Measurements from ENCODE around the gene XYLT2. TPM values are rescaled to one million over a fixed set of nuclear protein-coding genes. Genes with fewer than 3 reads are reported as not detected.

The XYLT2 gene
- total and polyA plus RNA-seq, 2 of the 8 experiments (the other 6 are each of a cell fraction or from before 2014, with no cell fraction given) = 28.0 to 29.9 TPM

Small RNA genes lying within 50 kb of the gene (small RNA-seq; reads per million reads assigned to genes)
- gene RF00019 (ENCODE audit: insufficient read depth) = not detected

Other genes with a start within 250 kb of the XYLT2 start
- gene SAMD14, start 216.0 kb upstream of the XYLT2 start, total RNA-seq (2021; fragmentation: NEBNext Ultra II Directional; extraction: Animal tissue kit (Norgen Biotek cat#: 25700)) = 5.8 and 5.9 TPM in 2 replicates
- gene SAMD14, start 216.0 kb upstream of the XYLT2 start, polyA plus RNA-seq (2011; rRNA removed) = 5.2 and 5.7 TPM in 2 replicates
- 13.1 and 14.1 TPM in 2 replicates for gene PPP1R9B, start 195.4 kb upstream of the XYLT2 start, total RNA-seq (2021; fragmentation: NEBNext Ultra II Directional; extraction: Animal tissue kit (Norgen Biotek cat#: 25700))
- 5.2 and 6.1 TPM in 2 replicates for gene PPP1R9B, start 195.4 kb upstream of the XYLT2 start, polyA plus RNA-seq (2011; rRNA removed)
- not detected in 2 replicates for gene SGCA, start 180.1 kb upstream of the XYLT2 start, total RNA-seq (2021; fragmentation: NEBNext Ultra II Directional; extraction: Animal tissue kit (Norgen Biotek cat#: 25700))
- gene SGCA, start 180.1 kb upstream of the XYLT2 start, polyA plus RNA-seq (2011; rRNA removed) = 0.12 and 0.36 TPM in 2 replicates
- gene COL1A1, start 144.5 kb upstream of the XYLT2 start, total RNA-seq (2021; fragmentation: NEBNext Ultra II Directional; extraction: Animal tissue kit (Norgen Biotek cat#: 25700)) = 80.4 and 88.1 TPM in 2 replicates
- 14.1 and 27.3 TPM in 2 replicates for gene COL1A1, start 144.5 kb upstream of the XYLT2 start, polyA plus RNA-seq (2011; rRNA removed)
- 11.9 and 12.2 TPM in 2 replicates for gene TMEM92, start 71.7 kb upstream of the XYLT2 start, total RNA-seq (2021; fragmentation: NEBNext Ultra II Directional; extraction: Animal tissue kit (Norgen Biotek cat#: 25700))
- 24.8 and 39.2 TPM in 2 replicates for gene TMEM92, start 71.7 kb upstream of the XYLT2 start, polyA plus RNA-seq (2011; rRNA removed)
- gene MRPL27, start 27.1 kb downstream of the XYLT2 start, total RNA-seq (2021; fragmentation: NEBNext Ultra II Directional; extraction: Animal tissue kit (Norgen Biotek cat#: 25700)) = 75.6 and 82.6 TPM in 2 replicates
- gene MRPL27, start 27.1 kb downstream of the XYLT2 start, polyA plus RNA-seq (2011; rRNA removed) = 109 and 135 TPM in 2 replicates
- 13.3 and 13.9 TPM in 2 replicates for gene EME1, start 27.1 kb downstream of the XYLT2 start, total RNA-seq (2021; fragmentation: NEBNext Ultra II Directional; extraction: Animal tissue kit (Norgen Biotek cat#: 25700))
- 13.9 and 16.3 TPM in 2 replicates for gene EME1, start 27.1 kb downstream of the XYLT2 start, polyA plus RNA-seq (2011; rRNA removed)
- gene LRRC59, start 51.4 kb downstream of the XYLT2 start, total RNA-seq (2021; fragmentation: NEBNext Ultra II Directional; extraction: Animal tissue kit (Norgen Biotek cat#: 25700)) = 117 TPM in 2 replicates
- gene LRRC59, start 51.4 kb downstream of the XYLT2 start, polyA plus RNA-seq (2011; rRNA removed) = 48.3 and 48.7 TPM in 2 replicates
- gene ACSF2, start 80.1 kb downstream of the XYLT2 start, total RNA-seq (2021; fragmentation: NEBNext Ultra II Directional; extraction: Animal tissue kit (Norgen Biotek cat#: 25700)) = 16.1 and 16.3 TPM in 2 replicates
- 14.5 and 19.7 TPM in 2 replicates for gene ACSF2, start 80.1 kb downstream of the XYLT2 start, polyA plus RNA-seq (2011; rRNA removed)
- 0.17 TPM in 1 of 2 replicates, not detected in the other for gene CHAD, start 122.8 kb downstream of the XYLT2 start, total RNA-seq (2021; fragmentation: NEBNext Ultra II Directional; extraction: Animal tissue kit (Norgen Biotek cat#: 25700))
- 0.03 and 0.06 TPM in 2 replicates for gene CHAD, start 122.8 kb downstream of the XYLT2 start, polyA plus RNA-seq (2011; rRNA removed)
- 31.3 and 33.5 TPM in 2 replicates for gene RSAD1, start 132.7 kb downstream of the XYLT2 start, total RNA-seq (2021; fragmentation: NEBNext Ultra II Directional; extraction: Animal tissue kit (Norgen Biotek cat#: 25700))
- gene RSAD1, start 132.7 kb downstream of the XYLT2 start, polyA plus RNA-seq (2011; rRNA removed) = 17.9 and 21.9 TPM in 2 replicates
- gene MYCBPAP, start 162.3 kb downstream of the XYLT2 start, total RNA-seq (2021; fragmentation: NEBNext Ultra II Directional; extraction: Animal tissue kit (Norgen Biotek cat#: 25700)) = 1.7 and 3.3 TPM in 2 replicates
- gene MYCBPAP, start 162.3 kb downstream of the XYLT2 start, polyA plus RNA-seq (2011; rRNA removed) = 0.89 and 1.2 TPM in 2 replicates
- gene EPN3, start 186.6 kb downstream of the XYLT2 start, total RNA-seq (2021; fragmentation: NEBNext Ultra II Directional; extraction: Animal tissue kit (Norgen Biotek cat#: 25700)) = 5.8 and 7.9 TPM in 2 replicates
- 6.7 and 8.1 TPM in 2 replicates for gene EPN3, start 186.6 kb downstream of the XYLT2 start, polyA plus RNA-seq (2011; rRNA removed)
- gene SPATA20, start 201.0 kb downstream of the XYLT2 start, total RNA-seq (2021; fragmentation: NEBNext Ultra II Directional; extraction: Animal tissue kit (Norgen Biotek cat#: 25700)) = 16.2 and 16.7 TPM in 2 replicates
- 17.5 and 23.2 TPM in 2 replicates for gene SPATA20, start 201.0 kb downstream of the XYLT2 start, polyA plus RNA-seq (2011; rRNA removed)
- gene CACNA1G, start 214.6 kb downstream of the XYLT2 start, total RNA-seq (2021; fragmentation: NEBNext Ultra II Directional; extraction: Animal tissue kit (Norgen Biotek cat#: 25700)) = 4.8 and 4.9 TPM in 2 replicates
- 2.9 and 4.8 TPM in 2 replicates for gene CACNA1G, start 214.6 kb downstream of the XYLT2 start, polyA plus RNA-seq (2011; rRNA removed)